HUES64 (cell line): Measurements from ENCODE around the gene TMEM169.
A peak's percentile ranks its signal among the peaks of the same experiment; 100 is the strongest.

Source experiments
- H3K27ac ChIP-seq: 2 replicates; pipeline ENCODE4 v1.7.0; 2013; ENCODE audit warnings: low read depth, low read length, inconsistent platforms
- H3K27me3 ChIP-seq: 2 replicates; pipeline ENCODE4 v1.6.1; 2013; ENCODE audit warnings: mild to moderate bottlenecking, low read length; ENCODE audit not compliant: insufficient read depth
- H3K36me3 ChIP-seq: 2 replicates; pipeline ENCODE4 v1.6.1; 2013; ENCODE audit warnings: mild to moderate bottlenecking, low read length; ENCODE audit not compliant: insufficient read depth
- H3K4me1 ChIP-seq: 2 replicates; pipeline ENCODE4 v1.6.1; 2013; ENCODE audit warnings: mild to moderate bottlenecking, low read length, moderate library complexity; ENCODE audit not compliant: insufficient read depth
- H3K4me3 ChIP-seq: 2 replicates; pipeline ENCODE4 v1.5.1; 2013; ENCODE audit warnings: mild to moderate bottlenecking, low read length, moderate library complexity
- H3K9ac ChIP-seq: 2 replicates; pipeline ENCODE4 v1.6.1; 2013; ENCODE audit warnings: mild to moderate bottlenecking, low read depth, low read length
- H3K9me3 ChIP-seq: 2 replicates; pipeline ENCODE4 v1.6.1; 2013; ENCODE audit warnings: low read depth, low read length; ENCODE audit not compliant: insufficient read depth
- WGBS: fragments of 150-250, 120-280 bp; methylation state at CpG from one replicate; pipeline ENCODE4 v1.1.7; 2013; ENCODE audit warnings: missing lambda C conversion rate; 5-methylcytosine and 5-hydroxymethylcytosine counted together

Gene TMEM169

GRCh38 chr2:216107320-216107719 is 25.6 kb downstream of the TMEM169 start:
- peak overlapping the region; percentile 97 for H3K4me3 ChIP-seq
- WGBS: 84% methylated on average over 8 of the region's 8 CpGs
- peaks cover 21% of the 10 kb centered on the region for H3K36me3 ChIP-seq
- H3K4me1 ChIP-seq: peaks cover 33% of the 10 kb centered on the region
- H3K9me3 ChIP-seq: no peaks in the 10 kb centered on the region
- peak overlapping the region; percentile 91 for H3K9ac ChIP-seq
- H3K27ac ChIP-seq: peak overlapping the region; percentile 82; the same call in 1 of the 2 replicates
- H3K27me3 ChIP-seq: no peaks in the 10 kb centered on the region

DNA sequence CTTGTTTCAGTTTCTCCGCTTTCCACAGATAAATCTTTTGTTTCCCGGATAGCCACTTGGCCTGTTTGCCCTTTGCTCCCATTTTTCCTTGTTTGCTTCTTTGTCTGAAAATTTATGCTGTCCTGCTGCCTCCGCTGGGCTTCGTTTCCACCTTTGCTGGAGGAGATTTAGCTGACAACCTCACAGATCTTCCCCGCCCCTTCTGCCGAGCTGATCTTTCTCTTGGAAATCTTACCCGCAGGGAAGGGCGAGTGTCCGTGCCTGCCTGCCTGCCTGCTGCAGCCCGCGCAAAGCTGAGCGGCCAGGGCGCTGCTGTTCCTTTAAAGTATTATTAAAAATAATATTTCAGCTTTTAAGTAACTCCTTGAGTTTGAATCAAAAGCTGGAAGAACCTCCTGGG is 26.0 kb downstream of the TMEM169 start:
- H3K4me3 ChIP-seq: peak overlapping the region; percentile 97
- WGBS: 14% methylated on average over 11 of the region's 13 CpGs
- H3K27ac ChIP-seq: peak overlapping the region; percentile 82; the same call in 1 of the 2 replicates

DNA sequence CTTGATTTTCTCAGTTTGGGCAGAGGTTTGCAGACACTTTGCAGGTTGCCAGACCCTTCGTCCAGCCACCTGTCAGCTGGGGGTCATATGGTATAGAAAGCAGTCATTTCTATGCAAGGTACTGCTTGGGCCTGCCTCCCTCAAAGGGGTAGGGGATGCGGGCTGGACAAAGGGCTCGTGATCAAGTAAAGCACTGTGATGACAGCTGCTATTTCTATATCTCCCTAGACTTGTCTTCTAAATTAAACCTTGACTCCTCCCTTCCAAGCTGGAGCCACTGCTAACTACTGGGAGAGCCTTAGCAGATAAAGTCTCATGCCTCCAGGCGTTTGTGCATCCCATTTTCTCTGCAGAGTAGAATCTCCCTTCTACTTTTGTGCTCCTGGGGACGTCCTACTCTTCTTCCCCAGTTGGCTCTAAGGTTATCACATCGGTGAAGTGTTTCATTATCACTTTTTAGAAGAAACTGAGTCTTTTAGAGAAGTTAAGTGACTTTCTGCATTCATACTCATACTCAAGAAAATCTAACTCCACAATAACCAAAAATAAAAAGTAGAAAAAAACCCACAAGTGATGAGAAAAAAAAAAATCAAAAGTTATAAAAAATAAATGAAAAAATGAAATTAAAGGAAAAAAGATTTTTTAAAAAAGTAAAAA is 26.7 kb downstream of the TMEM169 start:
- peak overlapping the region; percentile 91 for H3K9ac ChIP-seq
- H3K4me3 ChIP-seq: peak overlapping the region; percentile 97
- no peaks in the 10 kb centered on the region for H3K9me3 ChIP-seq
- peak overlapping the region; percentile 82 for H3K27ac ChIP-seq
- no peaks in the 10 kb centered on the region for H3K27me3 ChIP-seq
- WGBS: 30% methylated on average over 5 of the region's 6 CpGs
- H3K4me1 ChIP-seq: peaks cover 33% of the 10 kb centered on the region
- H3K36me3 ChIP-seq: peaks cover 32% of the 10 kb centered on the region

More for the DNA sequence above, 26.0 kb downstream of the TMEM169 start:
- Histone ChIP-seq H3K27me3 (no peaks in the 10 kb centered on the region), H3K36me3 (peaks cover 25% of the 10 kb centered on the region), H3K9ac (peak overlapping the region; percentile 91), H3K4me1 (peaks cover 33% of the 10 kb centered on the region), H3K9me3 (no peaks in the 10 kb centered on the region)

DNA sequence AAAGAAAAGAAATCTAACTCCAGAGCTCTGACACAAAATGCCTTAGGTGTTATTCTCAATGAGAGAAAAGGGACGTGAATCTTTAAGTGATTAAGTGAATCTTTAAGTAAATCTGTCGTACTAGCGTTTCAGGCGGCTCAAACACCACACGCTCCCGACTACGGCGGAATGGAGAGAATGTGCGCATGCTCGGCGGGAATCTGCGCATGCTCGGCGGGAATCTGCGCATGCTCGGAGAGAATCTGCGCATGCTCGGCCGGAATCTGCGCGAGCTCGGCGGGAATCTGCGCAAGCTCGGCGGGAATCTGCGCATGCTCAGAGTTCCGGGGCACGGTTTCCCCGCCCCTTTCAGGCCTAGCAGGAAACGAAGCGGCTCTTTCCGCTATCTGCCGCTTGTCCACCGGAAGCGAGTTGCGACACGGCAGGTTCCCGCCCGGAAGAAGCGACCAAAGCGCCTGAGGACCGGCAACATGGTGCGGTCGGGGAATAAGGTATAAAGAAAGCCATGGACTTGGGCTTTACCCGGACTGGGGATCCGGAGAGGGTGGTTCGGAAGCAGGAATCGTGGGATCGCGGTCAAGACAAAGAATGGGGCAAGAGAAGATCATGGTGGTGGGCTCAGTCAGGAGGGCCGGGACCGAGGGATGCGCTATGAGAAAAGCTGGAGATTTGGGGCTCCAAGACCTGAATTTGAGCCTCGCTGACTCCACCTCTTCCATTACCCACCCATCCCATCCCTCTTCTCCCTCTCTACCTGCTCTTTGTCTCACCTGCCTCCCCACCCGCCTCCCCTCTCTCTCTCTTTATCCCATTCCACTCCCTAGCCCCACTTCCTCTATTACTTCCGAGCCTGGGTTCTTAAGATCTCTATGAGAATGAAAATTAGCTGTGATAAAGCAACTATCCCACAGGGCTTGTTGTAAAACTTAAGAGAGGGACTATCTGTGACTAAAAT is 27.5 kb downstream of the TMEM169 start, which contains the start of gene XRCC5:
Gene XRCC5, plus strand, starts transcription at position 382 of the 955 bp plus-strand sequence. Its CDS starts 89 bp downstream, at position 471.
- WGBS: under 1% methylated on average over 56 of the region's 57 CpGs
- Histone ChIP-seq H3K4me1 (peaks cover 38% of the 10 kb centered on the region), H3K36me3 (peaks cover 40% of the 10 kb centered on the region), H3K9ac (peak within 1 kb of the TSS; percentile 93), H3K4me3 (peak within 1 kb of the TSS; percentile 97), H3K9me3 (no peaks in the 10 kb centered on the region), H3K27ac (peak within 1 kb of the TSS; percentile 90), H3K27me3 (no peaks in the 10 kb centered on the region)

- Histone ChIP-seq H3K4me3 (peak overlapping the region; percentile 97), H3K4me1 (peaks cover 43% of the 10 kb centered on the region), H3K9ac (peak overlapping the region; percentile 93), H3K36me3 (peaks cover 45% of the 10 kb centered on the region), H3K27me3 (no peaks in the 10 kb centered on the region), H3K27ac (peak overlapping the region; percentile 90), H3K9me3 (no peaks in the 10 kb centered on the region)
- 15% methylated on average over 10 of the region's 10 CpGs for WGBS
Measured at GRCh38 chr2:216109962-216110614, 28.4 kb downstream of the TMEM169 start.

GRCh38 chr2:216110620-216111019 is 28.9 kb downstream of the TMEM169 start:
- peak overlapping the region; percentile 93 for H3K9ac ChIP-seq
- H3K4me3 ChIP-seq: peak overlapping the region; percentile 97
- H3K27me3 ChIP-seq: no peaks in the 10 kb centered on the region
- peaks cover 49% of the 10 kb centered on the region for H3K4me1 ChIP-seq
- H3K9me3 ChIP-seq: no peaks in the 10 kb centered on the region
- peaks cover 50% of the 10 kb centered on the region for H3K36me3 ChIP-seq
- no CpG with 5 or more reads among the region's 1 CpG for WGBS
- no peak overlapping the region for H3K27ac ChIP-seq

- Histone ChIP-seq H3K4me3 (peak overlapping the region; percentile 97; the same call in 1 of the 2 replicates), H3K9me3 (no peaks in the 10 kb centered on the region), H3K4me1 (peaks cover 54% of the 10 kb centered on the region), H3K27me3 (no peaks in the 10 kb centered on the region), H3K36me3 (peaks cover 55% of the 10 kb centered on the region), H3K9ac (peak overlapping the region; percentile 7; the same call in 1 of the 2 replicates), H3K27ac (no peak overlapping the region)
- 91% methylated on average over 7 of the region's 7 CpGs for WGBS
Measured at GRCh38 chr2:216111122-216111521, 29.4 kb downstream of the TMEM169 start.

- H3K9me3 ChIP-seq: no peaks in the 10 kb centered on the region
- no peak overlapping the region for H3K4me3 ChIP-seq
- H3K4me1 ChIP-seq: peaks cover 49% of the 10 kb centered on the region
- 92% methylated on average over 4 of the region's 4 CpGs for WGBS
- H3K36me3 ChIP-seq: peaks cover 73% of the 10 kb centered on the region
- peak overlapping the region; percentile 83; the same call in 1 of the 2 replicates for H3K27ac ChIP-seq
- H3K9ac ChIP-seq: no peak overlapping the region; the same call in 1 of the 2 replicates
- H3K27me3 ChIP-seq: no peaks in the 10 kb centered on the region
Measured at GRCh38 chr2:216112926-216113325, 31.2 kb downstream of the TMEM169 start.

DNA sequence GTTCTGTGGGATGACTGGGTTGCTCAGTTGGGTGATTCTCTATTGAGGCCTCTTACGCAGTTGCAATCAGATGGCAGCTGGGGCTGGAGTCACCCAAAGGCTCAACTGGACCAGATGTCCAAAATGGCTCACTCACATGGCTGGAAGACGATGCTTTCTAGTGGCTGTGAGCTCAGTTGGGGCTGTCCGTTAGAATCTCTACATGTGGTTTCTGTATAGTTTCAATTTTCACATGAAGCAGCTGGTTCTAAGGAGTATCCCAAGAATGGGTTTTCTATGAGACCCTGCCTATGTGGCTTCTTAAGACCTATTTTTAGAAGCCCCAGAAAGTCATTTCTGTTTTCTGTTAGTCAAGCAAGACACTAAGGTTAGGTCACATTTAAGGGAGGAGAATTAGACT is 31.9 kb downstream of the TMEM169 start:
- H3K4me1 ChIP-seq: peaks cover 42% of the 10 kb centered on the region
- H3K9ac ChIP-seq: no peak overlapping the region
- WGBS: 95% methylated on average over 3 of the region's 3 CpGs
- H3K27ac ChIP-seq: peak overlapping the region; percentile 83; the same call in 1 of the 2 replicates
- no peaks in the 10 kb centered on the region for H3K9me3 ChIP-seq
- peaks cover 80% of the 10 kb centered on the region for H3K36me3 ChIP-seq
- H3K4me3 ChIP-seq: no peak overlapping the region
- H3K27me3 ChIP-seq: no peaks in the 10 kb centered on the region

DNA sequence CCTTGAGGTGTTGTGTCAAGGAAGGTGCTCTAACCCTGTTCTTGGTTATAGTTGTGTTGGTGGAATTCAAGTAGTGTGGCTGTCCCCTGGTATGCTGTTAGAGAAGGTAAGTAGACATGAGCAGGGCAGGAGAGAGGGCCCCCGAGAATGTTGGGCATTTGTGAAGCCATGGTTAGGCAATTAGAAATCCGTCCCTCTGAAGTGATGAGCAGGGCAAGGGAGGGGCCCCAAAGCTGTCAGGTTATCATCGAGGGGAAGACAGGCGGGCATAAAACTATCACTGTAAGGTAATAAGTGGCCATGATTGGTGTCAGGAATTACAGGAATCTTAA is 32.6 kb downstream of the TMEM169 start:
- Histone ChIP-seq H3K9me3 (no peaks in the 10 kb centered on the region), H3K4me1 (peaks cover 40% of the 10 kb centered on the region), H3K36me3 (peaks cover 88% of the 10 kb centered on the region), H3K27ac (peak overlapping the region; percentile 83), H3K9ac (peak overlapping the region; percentile 35; the same call in 1 of the 2 replicates), H3K27me3 (no peaks in the 10 kb centered on the region), H3K4me3 (peak overlapping the region; percentile 15; the same call in 1 of the 2 replicates)
- 41% methylated on average over 4 of the region's 4 CpGs for WGBS
